ENCODE data around the gene ASB6.
A peak's percentile ranks its signal among the peaks of the same experiment; 100 is the strongest.
"Not testable (repeated sequence)": the region's sequence is repeated elsewhere in the genome, so short reads cannot be mapped to it uniquely, and the experiment has no call there.

ASB6 gene

GRCh38 chr9:129640871-129641749 lies 841 bp downstream of the ASB6 start:
- DNase-seq: no peak

DNA sequence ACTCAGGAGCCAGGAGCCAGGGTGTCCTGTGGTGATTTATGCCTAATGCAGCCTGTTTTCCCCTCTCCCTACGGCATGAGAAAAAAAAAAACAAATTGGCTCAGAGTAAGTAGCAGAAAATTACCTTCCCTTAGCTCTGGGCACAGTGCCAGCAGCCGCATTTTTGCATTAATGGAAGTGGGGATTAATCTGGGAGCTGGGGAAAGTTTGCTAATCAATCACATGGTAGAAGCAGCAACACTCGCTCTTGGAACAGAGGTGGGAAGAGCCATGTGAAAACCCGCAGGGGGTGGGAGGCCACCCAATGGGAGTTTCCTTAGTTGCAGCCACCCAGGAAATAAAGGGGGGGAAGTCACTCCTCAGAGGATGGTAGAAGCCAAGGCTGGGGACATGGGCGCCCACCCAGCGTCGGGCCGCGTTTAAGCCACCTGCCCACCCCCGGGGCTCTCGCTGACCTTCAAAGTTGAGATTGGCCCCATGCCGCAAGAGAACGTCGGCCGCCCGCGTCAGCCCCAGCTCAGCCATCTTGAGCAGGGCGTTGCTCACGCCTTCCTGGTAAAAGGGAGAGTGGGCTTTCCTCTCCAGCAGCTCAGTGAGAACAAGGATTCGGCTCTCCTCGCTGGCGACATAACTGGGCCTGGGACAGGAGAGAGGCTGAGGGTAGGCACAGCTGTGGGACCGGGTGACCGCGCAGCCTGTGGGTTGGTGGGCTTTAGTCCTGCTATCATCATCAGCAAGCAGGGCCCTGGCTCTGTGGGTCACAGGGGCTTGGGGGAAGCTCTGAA lies 1.7 kb downstream of the ASB6 start:
- DNase-seq: no peak

DNA sequence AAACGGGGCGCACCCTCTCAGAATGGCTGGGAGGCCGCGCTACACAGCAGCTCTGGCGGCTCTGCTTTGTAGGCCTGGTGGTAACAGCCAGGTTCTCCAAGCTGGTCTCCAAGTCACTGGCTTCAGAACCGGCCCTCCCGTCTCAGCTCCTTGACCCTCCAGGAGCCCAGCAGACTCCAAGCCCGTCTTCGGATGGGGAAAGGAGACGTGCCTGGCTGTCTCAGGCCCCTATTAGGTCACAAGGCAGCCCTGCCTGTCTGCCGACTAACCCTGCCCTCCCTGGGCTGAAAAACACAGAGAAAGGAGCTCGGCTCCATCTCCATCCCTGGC lies 2.2 kb downstream of the ASB6 start:
- no peak for DNase-seq

- DNase-seq: no peak
Measured at GRCh38 chr9:129639034-129639630, 2.8 kb downstream of the ASB6 start.

DNA sequence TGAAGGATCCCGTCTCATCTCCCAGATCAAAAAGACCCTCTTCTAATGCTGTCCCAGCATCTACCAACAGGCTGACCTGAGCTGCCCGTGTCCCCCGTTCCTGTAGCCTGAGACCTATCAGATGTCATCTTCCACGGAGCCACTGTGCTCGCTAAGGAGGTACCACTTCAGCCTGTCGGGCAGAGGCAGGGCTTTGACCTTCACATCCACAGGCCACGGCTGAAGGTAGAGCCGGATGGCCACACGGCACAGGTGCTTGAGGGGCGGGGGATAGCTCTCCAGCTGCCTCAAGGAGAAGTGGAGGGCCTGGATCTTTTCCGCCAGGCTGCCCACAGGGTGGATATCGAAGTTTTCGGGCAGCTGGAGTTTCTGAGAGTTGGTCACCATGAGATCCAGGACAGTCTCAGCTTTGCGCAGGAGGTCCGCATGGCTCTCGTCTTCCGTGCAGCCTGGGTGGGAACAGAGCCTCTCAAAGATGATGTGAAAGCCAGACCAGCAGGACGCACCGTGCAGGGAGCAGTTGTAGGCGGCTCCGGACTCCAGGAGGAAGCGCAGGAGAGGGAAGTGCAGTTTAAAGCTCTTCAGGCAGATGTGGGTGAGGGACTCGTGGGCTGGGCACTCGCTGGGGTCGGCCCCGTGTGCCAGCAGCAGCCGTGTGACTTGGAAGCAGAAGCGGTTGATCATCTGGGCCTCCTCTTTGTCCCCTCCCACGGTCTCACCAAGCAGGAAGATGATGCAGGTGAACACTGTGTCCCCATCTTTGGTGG lies 4.1 kb downstream of the ASB6 start:
- no peak for DNase-seq

- DNase-seq: no peak
Measured at GRCh38 chr9:129637102-129637501, 4.8 kb downstream of the ASB6 start.

- DNase-seq: not testable (repeated sequence)
Measured at GRCh38 chr9:129636343-129636742, 5.6 kb downstream of the ASB6 start.

DNA sequence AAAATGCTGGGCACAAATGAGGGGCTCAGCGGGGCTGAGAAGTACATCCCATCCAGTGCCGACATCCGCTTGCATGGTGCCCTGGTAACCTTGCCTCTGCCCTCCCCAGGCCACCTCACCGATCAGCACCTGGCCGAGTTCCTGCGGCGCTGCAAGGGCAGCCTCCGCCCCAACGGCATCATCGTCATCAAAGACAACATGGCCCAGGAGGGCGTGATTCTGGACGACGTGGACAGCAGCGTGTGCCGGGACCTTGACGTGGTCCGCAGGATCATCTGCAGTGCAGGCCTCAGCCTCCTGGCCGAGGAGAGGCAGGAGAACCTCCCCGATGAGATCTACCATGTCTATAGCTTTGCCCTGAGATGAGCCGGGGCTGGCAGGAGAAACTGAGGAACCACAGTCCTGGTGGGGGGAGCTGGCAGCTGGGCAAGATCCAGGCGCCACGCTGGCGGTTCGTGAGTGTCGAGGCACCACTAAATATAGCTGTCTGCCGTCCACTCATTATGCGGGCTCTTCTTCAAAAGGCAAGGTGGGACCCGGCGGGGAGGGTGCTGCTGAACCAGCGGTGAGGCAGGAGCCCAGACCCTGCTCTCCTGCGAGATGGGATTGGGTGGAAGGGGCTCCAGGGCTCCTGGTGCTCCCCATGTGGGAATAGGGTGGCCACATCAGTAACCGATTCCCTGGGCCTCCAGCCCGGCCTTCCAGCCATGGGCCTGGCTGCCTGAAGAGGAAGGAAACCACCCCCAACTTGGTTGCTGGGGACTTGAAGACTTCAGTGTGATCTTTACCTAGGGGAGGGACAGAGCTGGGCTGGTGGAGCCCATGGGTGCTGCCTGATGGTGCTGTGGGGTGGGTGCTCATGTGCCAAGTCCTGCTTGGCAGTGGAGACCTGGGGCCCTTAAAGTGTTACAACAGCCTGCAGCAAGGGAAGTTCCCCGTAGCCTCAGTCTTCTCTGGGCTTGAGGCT lies 6.6 kb downstream of the ASB6 start:
- DNase-seq: no peak

DNA sequence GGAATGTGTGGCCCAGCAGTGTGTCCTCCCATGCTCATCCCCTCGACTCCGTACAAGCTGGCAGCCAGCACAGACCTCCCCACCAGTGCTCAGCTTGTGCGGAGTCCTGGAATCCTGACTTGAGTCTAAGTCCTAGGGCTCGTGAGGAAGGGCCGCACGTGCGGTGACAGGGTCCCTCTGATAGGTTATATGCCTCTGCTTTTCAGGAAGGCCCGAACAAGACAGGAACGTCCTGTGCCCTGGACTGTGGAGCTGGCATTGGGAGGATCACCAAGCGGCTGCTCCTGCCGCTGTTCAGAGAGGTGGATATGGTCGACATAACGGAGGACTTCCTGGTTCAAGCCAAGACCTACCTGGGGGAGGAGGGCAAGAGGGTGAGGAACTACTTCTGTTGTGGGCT lies 8.1 kb downstream of the ASB6 start:
- no peak for DNase-seq

- no peak for DNase-seq
Measured at GRCh38 chr9:129633207-129633606, 8.7 kb downstream of the ASB6 start.

DNA sequence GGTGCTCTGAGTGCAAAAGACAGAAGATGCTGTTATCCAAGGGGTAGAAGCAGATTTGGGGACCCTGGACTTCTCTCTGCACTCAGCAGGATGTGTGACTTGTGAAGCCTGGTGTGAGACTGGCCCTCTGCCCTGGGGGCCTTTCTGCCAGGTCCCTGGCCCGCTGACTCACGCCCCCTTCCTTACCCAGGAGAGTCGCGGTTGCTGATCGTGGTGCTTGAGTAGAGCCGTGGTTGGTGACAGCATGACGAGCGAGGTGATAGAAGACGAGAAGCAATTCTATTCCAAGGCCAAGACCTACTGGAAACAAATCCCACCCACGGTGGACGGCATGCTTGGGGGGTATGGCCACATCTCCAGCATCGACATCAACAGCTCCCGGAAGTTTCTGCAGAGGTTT lies 9.5 kb downstream of the ASB6 start:
- no peak for DNase-seq

- DNase-seq: no peak
Measured at GRCh38 chr9:129631674-129632129, 10.2 kb downstream of the ASB6 start.

DNA sequence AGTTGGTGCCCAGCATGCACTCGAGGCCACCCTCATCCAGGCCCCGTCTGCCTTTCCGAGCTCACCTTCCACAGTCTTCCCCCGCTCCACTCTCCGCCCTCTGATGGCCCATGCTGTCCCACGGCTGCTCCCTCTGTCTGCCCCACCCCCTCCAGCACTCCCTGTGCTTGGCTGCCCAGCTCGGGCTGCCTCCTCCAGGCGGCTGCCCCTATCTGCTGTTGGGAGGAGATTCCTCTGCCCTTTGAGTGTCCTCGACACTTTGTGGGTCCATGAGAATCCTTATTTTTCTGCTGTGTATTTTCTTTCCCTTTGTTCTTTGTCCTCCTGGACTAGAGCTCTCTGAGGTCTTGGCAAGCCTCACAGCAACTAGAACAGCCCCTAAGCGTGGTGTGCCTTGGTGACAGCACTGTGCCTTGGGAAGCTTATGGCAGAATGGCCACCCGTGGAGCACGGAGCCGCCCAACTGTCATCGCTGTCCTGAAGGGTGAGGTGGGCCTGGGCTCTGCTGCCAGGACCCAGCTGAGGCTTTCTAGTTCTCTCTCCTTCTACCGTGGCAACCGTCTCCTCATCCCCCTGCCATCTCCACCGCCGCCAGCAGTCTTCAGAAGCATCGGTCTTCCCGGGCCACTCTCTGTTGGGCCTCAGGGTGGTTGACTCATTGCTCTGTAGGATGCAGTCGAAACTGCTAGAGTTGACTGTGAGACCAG lies 10.8 kb downstream of the ASB6 start:
- no peak for DNase-seq

GRCh38 chr9:129629251-129629820 lies 12.6 kb downstream of the ASB6 start:
- no peak for DNase-seq

GRCh38 chr9:129628709-129629108 lies 13.2 kb downstream of the ASB6 start:
- DNase-seq: no peak

DNA sequence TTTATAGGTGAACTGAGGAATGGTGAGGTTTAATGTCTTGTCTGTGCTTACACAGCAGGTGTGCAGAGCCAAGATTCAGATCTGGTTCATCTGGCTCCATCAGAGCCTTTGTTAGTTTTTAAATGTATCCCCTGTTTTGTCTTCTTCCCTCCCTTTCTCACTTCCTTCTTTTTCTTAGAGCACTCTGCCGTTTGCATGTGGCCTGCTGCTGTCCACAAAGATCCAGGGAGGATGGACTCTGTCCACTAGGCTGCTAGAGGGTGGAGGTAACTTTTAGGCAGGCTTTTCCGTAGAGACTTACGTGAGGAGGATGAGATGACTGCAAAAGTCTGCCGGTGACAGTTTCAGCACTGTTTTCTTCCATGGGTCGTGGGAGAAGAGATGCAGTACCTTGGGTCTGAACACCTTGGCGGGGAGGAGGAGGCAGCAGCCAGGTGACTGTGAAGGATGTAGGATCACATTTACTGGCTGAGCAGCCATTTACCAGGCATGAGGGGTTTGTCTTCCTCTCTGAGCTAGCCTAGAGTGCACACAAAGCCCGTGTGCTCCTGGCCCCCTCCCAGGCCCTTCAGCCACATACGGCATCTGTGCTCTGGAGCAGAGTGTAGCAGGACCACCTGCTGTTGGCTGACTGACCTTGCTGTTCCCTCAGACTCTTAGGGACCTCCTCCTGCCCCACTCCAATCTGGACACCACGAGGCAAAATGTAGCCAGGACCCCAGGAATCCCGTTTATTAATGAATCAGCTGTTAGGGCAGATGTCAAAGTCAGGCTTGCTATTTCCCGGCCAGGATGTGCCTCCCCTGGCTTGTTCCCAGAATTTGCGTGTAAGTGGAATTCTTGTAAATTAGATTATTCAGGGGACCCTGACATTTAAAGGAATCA lies 14.2 kb downstream of the ASB6 start:
- no peak for DNase-seq

- no peak for DNase-seq
Measured at GRCh38 chr9:129626625-129627284, 15.2 kb downstream of the ASB6 start.

DNA sequence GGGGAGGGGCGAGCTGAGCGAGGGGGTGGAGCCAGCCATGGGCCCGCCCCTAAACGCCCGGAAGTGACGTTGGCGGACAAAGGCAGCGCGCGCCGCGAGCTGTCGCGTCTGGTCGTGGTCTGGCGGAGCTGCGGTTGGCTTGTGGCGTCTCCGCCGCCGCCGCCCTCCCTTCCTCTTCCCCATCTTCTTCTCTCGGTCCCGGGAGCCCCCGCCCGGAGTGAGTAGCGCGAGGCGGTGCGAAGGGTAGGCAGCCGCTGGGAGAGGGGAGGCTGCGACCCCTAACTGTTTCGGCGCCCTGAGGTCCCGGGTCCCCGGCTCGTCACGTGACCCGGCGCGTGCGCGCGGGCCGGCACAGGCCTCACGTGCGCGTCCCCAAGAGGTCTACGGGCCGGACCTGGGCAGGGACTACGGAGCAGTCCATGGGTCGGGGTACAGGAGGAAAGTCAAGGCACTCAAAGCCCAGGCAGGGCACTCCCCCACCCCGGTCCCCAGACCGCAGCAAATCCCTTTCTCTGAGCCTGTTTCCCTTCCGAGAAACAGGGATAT lies 15.8 kb downstream of the ASB6 start, which contains the start of gene NTMT1:
Gene NTMT1 (plus strand): TSS at position 85 of the 546 bp plus-strand sequence. CDS start 6,541 bp downstream, outside the sequence.
- DNase-seq: peak; percentile 98

DNA sequence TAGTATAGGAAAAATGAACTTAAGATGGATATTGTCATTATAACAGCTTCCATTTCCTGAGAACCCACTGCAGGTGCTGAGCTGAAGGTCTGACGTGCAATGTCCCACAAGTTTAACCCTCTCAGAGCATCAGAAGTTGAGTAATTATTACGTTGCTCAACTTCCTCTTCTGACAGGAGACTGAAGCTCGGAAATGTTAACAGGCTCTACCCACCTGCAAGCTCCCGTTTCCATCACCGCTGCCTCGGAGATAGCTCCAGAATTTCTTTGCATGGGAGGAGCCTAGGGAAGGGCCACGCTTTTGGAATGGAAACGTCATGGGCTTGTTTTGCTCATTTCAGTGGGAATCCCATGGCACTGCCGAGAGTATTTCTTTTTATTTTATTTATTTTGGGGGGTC lies 17.0 kb downstream of the ASB6 start:
- no peak for DNase-seq

All from retina (tissue), 1 donor.